ENCODE data around the gene SLC39A13.

SLC39A13 gene

GRCh38 chr11:47407746-47408590 is at the start of gene SLC39A13:
Gene SLC39A13, plus strand, starts transcription at chr11:47408590. Its CDS starts 1,505 bp downstream, at chr11:47410095.
- DNase-seq (ENCODE audit: low read depth): peak; percentile 90

- DNase-seq (ENCODE audit: low read depth): no peak
Measured at GRCh38 chr11:47358731-47359051, 49.7 kb upstream of the SLC39A13 start.

- DNase-seq (ENCODE audit: low read depth): no peak
Measured at GRCh38 chr11:47359162-47359561, 49.2 kb upstream of the SLC39A13 start.

- no peak for DNase-seq (ENCODE audit: low read depth)
Measured at GRCh38 chr11:47359586-47359985, 48.8 kb upstream of the SLC39A13 start.

GRCh38 chr11:47360341-47360740 is 48.0 kb upstream of the SLC39A13 start:
- DNase-seq (ENCODE audit: low read depth): no peak

- no peak for DNase-seq (ENCODE audit: low read depth)
Measured at GRCh38 chr11:47361419-47361818, 47.0 kb upstream of the SLC39A13 start.

- no peak for DNase-seq (ENCODE audit: low read depth)
Measured at GRCh38 chr11:47366020-47366490, 42.3 kb upstream of the SLC39A13 start.

GRCh38 chr11:47369676-47370075 is 38.7 kb upstream of the SLC39A13 start:
- no peak for DNase-seq (ENCODE audit: low read depth)

- DNase-seq (ENCODE audit: low read depth): no peak
Measured at GRCh38 chr11:47372422-47372821, 36.0 kb upstream of the SLC39A13 start.

GRCh38 chr11:47373876-47374719 is 34.3 kb upstream of the SLC39A13 start:
- DNase-seq (ENCODE audit: low read depth): peak; percentile 30

GRCh38 chr11:47374720-47375019 is 33.7 kb upstream of the SLC39A13 start:
- DNase-seq (ENCODE audit: low read depth): no peak

GRCh38 chr11:47375020-47375419 is 33.4 kb upstream of the SLC39A13 start:
- DNase-seq (ENCODE audit: low read depth): no peak

- no peak for DNase-seq (ENCODE audit: low read depth)
Measured at GRCh38 chr11:47375546-47376085, 32.8 kb upstream of the SLC39A13 start.

- DNase-seq (ENCODE audit: low read depth): no peak
Measured at GRCh38 chr11:47376107-47376524, 32.3 kb upstream of the SLC39A13 start.

- no peak for DNase-seq (ENCODE audit: low read depth)
Measured at GRCh38 chr11:47376525-47377371, 31.6 kb upstream of the SLC39A13 start.

- no peak for DNase-seq (ENCODE audit: low read depth)
Measured at GRCh38 chr11:47377571-47378009, 30.8 kb upstream of the SLC39A13 start.

- DNase-seq (ENCODE audit: low read depth): no peak
Measured at GRCh38 chr11:47378010-47378835, 30.2 kb upstream of the SLC39A13 start, which contains the start of gene SPI1. Gene SPI1, minus strand, starts transcription at chr11:47378547. Its CDS starts 194 bp downstream, at chr11:47378353.

- DNase-seq (ENCODE audit: low read depth): no peak
Measured at GRCh38 chr11:47378836-47379170, 29.6 kb upstream of the SLC39A13 start.

GRCh38 chr11:47379317-47379716 is 29.1 kb upstream of the SLC39A13 start:
- DNase-seq (ENCODE audit: low read depth): no peak

- no peak for DNase-seq (ENCODE audit: low read depth)
Measured at GRCh38 chr11:47380078-47380477, 28.3 kb upstream of the SLC39A13 start.

- DNase-seq (ENCODE audit: low read depth): no peak
Measured at GRCh38 chr11:47383071-47383470, 25.3 kb upstream of the SLC39A13 start.
